Body of pancreas (tissue), 4 donors: Measurements from ENCODE around the gene SMCO2. TPM values are rescaled to one million over a fixed set of nuclear protein-coding genes. Genes with fewer than 3 reads are reported as not detected.

Experiments
- ATAC-seq: fragments of 150-250 bp; one replicate; pipeline ENCODE4 v1.9.1; 2016
- DNase-seq, 4 donors: peaks; one replicate each; pipeline ENCODE4 v3.0.0-alpha.2; 2019
- H3K27ac ChIP-seq, 4 donors: fragments of 200-600 bp; sonication (generic); 1 replicate in 3 of 4; 2 replicates in 1 of 4; pipeline versions ENCODE4 v1.5.1 to v1.6.1; 2016 to 2019; ENCODE audit warnings: mild to moderate bottlenecking in 1 of 4, mixed read lengths in 1 of 4, moderate library complexity in 1 of 4
- H3K27me3 ChIP-seq, 2 donors: fragments of 200-600 bp; sonication (generic); one replicate each; pipeline ENCODE4 v1.6.0; 2016; ENCODE audit warnings: mild to moderate bottlenecking in 1 of 2
- H3K36me3 ChIP-seq, 2 donors: fragments of 200-600 bp; sonication (generic); replicated peaks in 1 of 2; 2 replicates each; pipeline ENCODE4 v1.5.1; 2016; ENCODE audit warnings: low read depth in 2 of 2; ENCODE audit not compliant: insufficient read depth in 1 of 2
- H3K4me1 ChIP-seq: fragments of 200-600 bp; sonication (generic); one replicate; pipeline ENCODE4 v1.6.0; 2016
- H3K4me3 ChIP-seq, 2 donors: fragments of 200-600 bp; sonication (generic); 1 replicate in 1 of 2; 2 replicates in 1 of 2; pipeline ENCODE4 v1.5.1; 2016 to 2019
- H3K9me3 ChIP-seq, 3 donors: fragments of 200-600 bp; sonication (generic); 1 replicate in 2 of 3; 2 replicates in 1 of 3; pipeline ENCODE4 v1.5.1; 2016
- POLR2A ChIP-seq, 3 donors: fragments of 450-650 bp; IDR thresholded peaks; one replicate each; pipeline ENCODE4 v1.6.1; 2016; ENCODE audit warnings: antibody characterized with exemption in 3 of 3, mild to moderate bottlenecking in 2 of 3
- WGBS, 2 donors: methylation state at CpG; one replicate each; pipeline ENCODE4 v1.1.5; 2017; 5-methylcytosine and 5-hydroxymethylcytosine counted together
- intact Hi-C: fragments of 100-400 bp; cut with DNase I; formaldehyde crosslinking; loops from one replicate; pipeline ENCODE4 v1.15.1; 2023
- total RNA-seq, 2 donors: library from RNA; depleted of rRNA; stranded (reverse); fragments of >200 nt; gene quantifications; one replicate each; pipeline ENCODE4 v1.1.0, GENCODE V29; 2016
- TF ChIP-seq, protein P1 (sequence below), 7 experiments: fragments of 450-650 bp in 4 of 7; fragments of 200-600 bp in 3 of 7; sonication (generic) in 3 of 7; IDR thresholded peaks; one replicate each; pipeline ENCODE4 v1.5.1; 2016 to 2019; ENCODE audit warnings: antibody characterized with exemption in 7 of 7

Gene SMCO2
- total RNA-seq, 2 donors from 2014 or later, result not detected

DNA sequence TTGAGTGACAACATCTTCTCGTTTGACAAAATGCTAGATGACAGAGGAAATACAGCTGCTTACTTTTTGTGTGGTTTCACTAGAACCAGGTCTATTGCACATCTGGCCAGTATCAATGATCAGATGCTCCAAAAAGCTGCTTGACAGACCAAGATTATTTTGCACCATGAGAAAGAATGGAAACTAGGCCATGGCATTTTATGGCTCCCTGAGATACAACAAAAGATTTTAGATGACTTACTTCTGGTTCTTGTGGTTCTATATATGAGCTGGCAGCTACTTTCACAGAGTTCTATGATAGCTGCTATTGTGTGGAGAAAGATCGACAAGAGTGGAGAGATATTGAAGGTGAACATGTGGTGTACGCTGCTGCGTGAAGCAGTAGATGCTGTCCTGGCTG, 51.6 kb downstream of the SMCO2 start:
- no peak for TF ChIP-seq POLR2A (IDR thresholded peaks at IDR 0.05)
- TF ChIP-seq, protein P1, sequence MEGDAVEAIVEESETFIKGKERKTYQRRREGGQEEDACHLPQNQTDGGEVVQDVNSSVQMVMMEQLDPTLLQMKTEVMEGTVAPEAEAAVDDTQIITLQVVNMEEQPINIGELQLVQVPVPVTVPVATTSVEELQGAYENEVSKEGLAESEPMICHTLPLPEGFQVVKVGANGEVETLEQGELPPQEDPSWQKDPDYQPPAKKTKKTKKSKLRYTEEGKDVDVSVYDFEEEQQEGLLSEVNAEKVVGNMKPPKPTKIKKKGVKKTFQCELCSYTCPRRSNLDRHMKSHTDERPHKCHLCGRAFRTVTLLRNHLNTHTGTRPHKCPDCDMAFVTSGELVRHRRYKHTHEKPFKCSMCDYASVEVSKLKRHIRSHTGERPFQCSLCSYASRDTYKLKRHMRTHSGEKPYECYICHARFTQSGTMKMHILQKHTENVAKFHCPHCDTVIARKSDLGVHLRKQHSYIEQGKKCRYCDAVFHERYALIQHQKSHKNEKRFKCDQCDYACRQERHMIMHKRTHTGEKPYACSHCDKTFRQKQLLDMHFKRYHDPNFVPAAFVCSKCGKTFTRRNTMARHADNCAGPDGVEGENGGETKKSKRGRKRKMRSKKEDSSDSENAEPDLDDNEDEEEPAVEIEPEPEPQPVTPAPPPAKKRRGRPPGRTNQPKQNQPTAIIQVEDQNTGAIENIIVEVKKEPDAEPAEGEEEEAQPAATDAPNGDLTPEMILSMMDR (IDR thresholded peaks at IDR 0.05), result no peak
- Histone ChIP-seq H3K27me3 (no peaks in the 10 kb centered on the region), H3K9me3 (no peaks in the 10 kb centered on the region), H3K4me3 (no peak overlapping the region), H3K36me3 (no peaks in the 10 kb centered on the region), H3K4me1 (no peaks in the 10 kb centered on the region), H3K27ac (no peak overlapping the region)
- WGBS, 2 donors, result 83 to 86% methylated on average over 4 of the region's 4 CpGs
- ATAC-seq, result no peak
- intact Hi-C loops, result no loop called here
- DNase-seq, result no peak

DNA sequence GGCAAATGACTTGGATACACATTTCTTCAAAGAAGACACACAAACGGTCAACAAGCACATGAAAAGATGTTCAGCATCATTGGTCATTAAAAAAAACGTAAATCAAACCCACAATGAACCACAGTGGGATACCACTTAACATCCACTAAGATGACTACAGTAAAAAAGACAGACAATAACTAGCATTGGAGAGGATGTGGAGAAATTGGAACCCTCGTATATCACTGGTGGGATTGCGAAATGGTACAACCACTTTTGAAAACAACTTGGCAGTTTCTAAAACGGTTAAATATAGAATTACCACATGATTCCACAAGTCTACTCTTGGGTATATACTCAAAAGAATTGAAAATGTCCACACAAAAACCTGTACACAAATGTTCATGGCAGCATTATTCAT, 52.2 kb downstream of the SMCO2 start:
- Histone ChIP-seq H3K4me3 (no peak overlapping the region), H3K4me1 (no peaks in the 10 kb centered on the region), H3K9me3 (no peaks in the 10 kb centered on the region), H3K27ac (no peak overlapping the region), H3K36me3 (no peaks in the 10 kb centered on the region), H3K27me3 (no peaks in the 10 kb centered on the region)
- ATAC-seq (no peak), DNase-seq (no peak)
- WGBS, 2 donors, result 67 to 74% methylated on average over 5 of the region's 5 CpGs
- intact Hi-C loops, result no loop called here
- no peak for TF ChIP-seq POLR2A (IDR thresholded peaks at IDR 0.05)
- TF ChIP-seq, protein P1 (IDR thresholded peaks at IDR 0.05), result no peak

DNA sequence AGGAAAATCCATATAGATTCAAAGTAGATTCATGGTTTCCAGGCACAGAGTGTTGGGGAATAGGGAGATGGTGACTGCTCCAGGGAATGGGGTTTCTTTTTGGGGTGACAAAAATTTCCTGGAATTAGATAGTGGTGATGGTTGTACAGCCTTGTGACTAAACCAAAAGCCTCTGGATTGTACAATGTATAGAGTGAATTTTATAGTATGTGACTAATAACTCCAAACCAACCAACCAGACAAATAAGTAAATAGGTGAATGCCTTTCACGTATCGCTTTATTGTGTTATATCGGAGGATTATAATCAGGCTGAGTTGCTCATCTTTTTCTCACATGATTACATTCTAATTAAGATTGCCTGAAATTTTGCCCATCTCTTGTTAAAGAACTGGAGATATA, 52.8 kb downstream of the SMCO2 start:
- WGBS, 2 donors, result 92 to 96% methylated on average over 3 of the region's 3 CpGs
- Histone ChIP-seq H3K27ac (no peak overlapping the region), H3K36me3 (no peaks in the 10 kb centered on the region), H3K4me1 (no peaks in the 10 kb centered on the region), H3K4me3 (no peak overlapping the region), H3K27me3 (no peaks in the 10 kb centered on the region), H3K9me3 (no peaks in the 10 kb centered on the region)
- ATAC-seq (no peak), DNase-seq (no peak)
- intact Hi-C loops, result no loop called here
- TF ChIP-seq POLR2A (IDR thresholded peaks at IDR 0.05), result no peak
- TF ChIP-seq, protein P1 (IDR thresholded peaks at IDR 0.05), result no peak

DNA sequence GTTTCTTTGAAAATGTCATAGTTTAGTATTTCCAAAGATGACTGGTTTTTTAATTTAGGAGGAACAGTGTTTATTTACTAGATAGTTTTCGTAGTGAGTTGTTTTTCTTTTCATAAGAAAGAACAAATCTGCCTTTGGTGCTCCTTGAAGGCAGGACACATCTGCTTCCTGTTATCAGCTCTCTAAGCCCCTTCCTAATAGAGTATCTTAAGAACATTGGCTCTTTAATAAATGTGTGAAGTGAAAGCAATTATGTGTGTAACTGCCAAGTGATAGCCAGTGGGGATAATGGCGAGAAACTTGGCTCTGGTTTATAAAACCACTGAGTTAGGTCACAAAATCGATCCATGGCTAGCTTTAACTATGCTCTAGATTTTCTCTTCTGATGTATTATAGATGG, 54.0 kb downstream of the SMCO2 start:
- Histone ChIP-seq H3K4me1 (no peaks in the 10 kb centered on the region), H3K27me3 (no peaks in the 10 kb centered on the region), H3K36me3 (no peaks in the 10 kb centered on the region), H3K9me3 (no peaks in the 10 kb centered on the region), H3K27ac (no peak overlapping the region), H3K4me3 (no peak overlapping the region)
- ATAC-seq (no peak), DNase-seq (no peak)
- WGBS, 2 donors, result 60 to 62% methylated on average over 3 of the region's 3 CpGs
- TF ChIP-seq, protein P1 (IDR thresholded peaks at IDR 0.05), result no peak
- no peak for TF ChIP-seq POLR2A (IDR thresholded peaks at IDR 0.05)
- intact Hi-C loops, result no loop called here

DNA sequence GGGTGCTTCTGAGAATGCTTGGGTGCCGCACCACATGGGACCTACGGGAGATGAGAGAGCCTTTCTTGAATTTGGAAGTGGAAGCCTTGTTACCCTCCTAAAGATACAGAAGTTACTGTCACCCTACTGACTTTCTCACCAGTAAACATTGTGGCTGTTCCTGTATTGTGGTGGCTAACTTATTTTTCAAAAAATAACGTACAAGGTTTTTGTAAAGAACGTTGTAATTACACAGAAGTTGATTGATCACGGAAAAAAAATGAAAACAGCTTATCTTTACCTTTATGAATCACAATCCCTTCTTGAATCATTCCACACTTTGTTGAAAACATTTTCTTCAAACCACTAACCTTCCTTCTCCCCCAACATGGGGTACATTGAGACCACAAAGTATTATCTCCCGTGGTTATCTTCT, 55.5 kb downstream of the SMCO2 start:
- H3K9me3 ChIP-seq, result no peaks in the 10 kb centered on the region
- no peak overlapping the region for H3K4me3 ChIP-seq
- ATAC-seq (no peak), DNase-seq (no peak)
- intact Hi-C loops, result no loop called here
- no peak overlapping the region for H3K27ac ChIP-seq
- WGBS, 2 donors, result 84 to 87% methylated on average over 6 of the region's 6 CpGs
- H3K4me1 ChIP-seq, result no peaks in the 10 kb centered on the region
- no peaks in the 10 kb centered on the region for H3K27me3 ChIP-seq
- no peak for TF ChIP-seq POLR2A (IDR thresholded peaks at IDR 0.05)
- TF ChIP-seq, protein P1 (IDR thresholded peaks at IDR 0.05), result no peak
- no peaks in the 10 kb centered on the region for H3K36me3 ChIP-seq
